SK-N-SH (cell line): ENCODE results near the gene CRACR2B.

Experiments
- GABPA ChIP-seq: IDR thresholded peaks from 2 replicates; pipeline ENCODE4 v1.4.0; 2012; ENCODE audit warnings: low read depth, mild to moderate bottlenecking
- POLR2AphosphoS5 ChIP-seq: IDR thresholded peaks from 2 replicates; pipeline ENCODE4 v1.6.1; 2012; ENCODE audit warnings: low read depth, low read length
- RCOR1 ChIP-seq: fragments of 150-350 bp; IDR thresholded peaks from 2 replicates; pipeline ENCODE4 v1.6.1; 2017; ENCODE audit warnings: antibody characterized with exemption, low read length
- SIN3A ChIP-seq: IDR thresholded peaks from 2 replicates; pipeline ENCODE4 v1.6.1; 2012; ENCODE audit warnings: low read depth, mild to moderate bottlenecking, low read length, moderate library complexity, borderline replicate concordance
- TCF12 ChIP-seq: IDR thresholded peaks from 2 replicates; pipeline ENCODE4 v1.4.0; 2012
- TEAD4 ChIP-seq: IDR thresholded peaks from 2 replicates; pipeline ENCODE4 v1.4.0; 2012; ENCODE audit warnings: mild to moderate bottlenecking, borderline replicate concordance; ENCODE audit not compliant: insufficient read depth
- TF ChIP-seq, protein P1 (sequence below): fragments of 200-600 bp; sonication (generic); IDR thresholded peaks from 2 replicates; pipeline ENCODE4 v1.6.1; 2017; ENCODE audit warnings: antibody characterized with exemption, mild to moderate bottlenecking, moderate library complexity

DNA sequence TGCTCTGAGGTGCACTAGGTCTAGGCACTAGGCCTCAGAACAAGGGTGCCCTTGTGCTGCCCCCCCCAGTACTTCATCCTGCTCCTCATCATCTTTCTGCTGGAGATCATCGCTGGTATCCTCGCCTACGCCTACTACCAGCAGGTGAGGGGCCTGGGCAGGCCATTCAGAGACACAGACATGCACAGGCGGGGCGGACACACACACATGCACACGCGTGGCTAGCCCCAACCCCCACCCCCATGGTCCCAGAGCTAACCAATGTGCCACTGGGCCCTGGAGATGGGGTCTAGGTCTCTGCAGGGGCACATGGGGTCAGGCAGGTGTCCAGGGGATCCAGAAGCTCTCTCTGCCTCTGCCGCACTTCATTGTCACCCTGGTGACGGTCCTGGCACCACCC lies 9.0 kb downstream of the CRACR2B start:
- TF ChIP-seq, protein P1, sequence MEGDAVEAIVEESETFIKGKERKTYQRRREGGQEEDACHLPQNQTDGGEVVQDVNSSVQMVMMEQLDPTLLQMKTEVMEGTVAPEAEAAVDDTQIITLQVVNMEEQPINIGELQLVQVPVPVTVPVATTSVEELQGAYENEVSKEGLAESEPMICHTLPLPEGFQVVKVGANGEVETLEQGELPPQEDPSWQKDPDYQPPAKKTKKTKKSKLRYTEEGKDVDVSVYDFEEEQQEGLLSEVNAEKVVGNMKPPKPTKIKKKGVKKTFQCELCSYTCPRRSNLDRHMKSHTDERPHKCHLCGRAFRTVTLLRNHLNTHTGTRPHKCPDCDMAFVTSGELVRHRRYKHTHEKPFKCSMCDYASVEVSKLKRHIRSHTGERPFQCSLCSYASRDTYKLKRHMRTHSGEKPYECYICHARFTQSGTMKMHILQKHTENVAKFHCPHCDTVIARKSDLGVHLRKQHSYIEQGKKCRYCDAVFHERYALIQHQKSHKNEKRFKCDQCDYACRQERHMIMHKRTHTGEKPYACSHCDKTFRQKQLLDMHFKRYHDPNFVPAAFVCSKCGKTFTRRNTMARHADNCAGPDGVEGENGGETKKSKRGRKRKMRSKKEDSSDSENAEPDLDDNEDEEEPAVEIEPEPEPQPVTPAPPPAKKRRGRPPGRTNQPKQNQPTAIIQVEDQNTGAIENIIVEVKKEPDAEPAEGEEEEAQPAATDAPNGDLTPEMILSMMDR: no peak
- TF ChIP-seq TCF12 (no peak), SIN3A (no peak), POLR2AphosphoS5 (no peak), TEAD4 (no peak), GABPA (no peak), RCOR1 (no peak)
